Adrenal gland (tissue), 5 donors: ENCODE data around the gene ARID4B.

Experiments used
- CTCF ChIP-seq, 6 experiments: fragments of 450-650 bp in 4 of 6; fragments of 200-600 bp in 2 of 6; sonication (generic) in 1 of 6; IDR thresholded peaks; 1 replicate in 5 of 6; 2 replicates in 1 of 6; pipeline versions ENCODE4 v1.5.1 to v1.8.0; 2016 to 2021; ENCODE audit warnings: antibody characterized with exemption in 6 of 6, mild to moderate bottlenecking in 2 of 6, moderate library complexity in 1 of 6
- POLR2A ChIP-seq, 2 donors: fragments of 450-650 bp; IDR thresholded peaks; one replicate each; pipeline ENCODE4 v1.6.1; 2017; ENCODE audit warnings: antibody characterized with exemption in 2 of 2, mild to moderate bottlenecking in 2 of 2, moderate library complexity in 1 of 2
- donor health status: DM: no; HTN: no; CAD: no.

- TF ChIP-seq CTCF (IDR thresholded peaks at IDR 0.05) (no peak), POLR2A (IDR thresholded peaks at IDR 0.05) (no peak)
Observed at GRCh38 chr1:235291599-235292091, 36.3 kb downstream of the ARID4B start.
